Right cardiac atrium (tissue), 5 donors: ENCODE results near the gene NUDT3. TPM values are rescaled to one million over a fixed set of nuclear protein-coding genes. Genes with fewer than 3 reads are reported as not detected.

Experiments used
- ATAC-seq, 2 donors: fragments of 200-7000 bp; cut with Tn5 transposase; one replicate each; pipeline versions ENCODE4 v1.8.0 to v1.9.1; 2020; ENCODE audit warnings: moderate library complexity in 2 of 2, mild to moderate bottlenecking in 1 of 2
- DNase-seq, 3 donors: peaks; one replicate each; pipeline ENCODE4 v3.0.0-alpha.2; 2020
- H3K27ac ChIP-seq: one replicate; pipeline ENCODE4 v1.5.1; 2013; ENCODE audit warnings: mild to moderate bottlenecking, low read length, control low read depth, moderate library complexity
- H3K27me3 ChIP-seq: one replicate; pipeline ENCODE4 v1.6.1; 2013; ENCODE audit not compliant: control insufficient read depth, insufficient read depth
- H3K4me1 ChIP-seq: one replicate; pipeline ENCODE4 v1.6.1; 2013; ENCODE audit warnings: low read length; ENCODE audit not compliant: control insufficient read depth, insufficient read depth
- H3K4me3 ChIP-seq: one replicate; pipeline ENCODE4 v1.5.1; 2013; ENCODE audit warnings: low read length, control low read depth
- H3K9me3 ChIP-seq: one replicate; pipeline ENCODE4 v1.6.1; 2013; ENCODE audit warnings: low read length; ENCODE audit not compliant: control insufficient read depth
- WGBS: extraction: QIAGEN DNeasy Blood & Tissue Kit; methylation state at CpG from one replicate; pipeline ENCODE4 v1.1.7; 2013; 5-methylcytosine and 5-hydroxymethylcytosine counted together
- intact Hi-C, 4 donors: fragments of 100-400 bp; cut with DNase I; formaldehyde crosslinking; loops; one replicate each; pipeline versions ENCODE4 v1.11.0 to v1.14.0; 2022 to 2023
- polyA plus RNA-seq: library from polyadenylated mRNA; stranded (reverse); fragments of 200-250 nt; gene quantifications from one replicate; pipeline ENCODE4 v1.2.3, GENCODE V29; 2013
- total RNA-seq, 4 donors: library from RNA; stranded (reverse); fragmentation: NEBNext Ultra II Directional; extraction: Animal tissue kit (Norgen Biotek cat#: 25700); gene quantifications; one replicate each; pipeline ENCODE4 v1.2.1, GENCODE V29; 2021
- donor health status: healthy with polysubstance abuse.
- donor health status: DM: no; HTN: yes; CAD: no.
- donor health status: DM: no; HTN: no; CAD: no.
- donor health status: DM: no; HTN: yes; CAD: no; lungs with severe emphysema.
- donor health status: DM: yes; HTN: yes; CAD: no.

NUDT3 gene
- total and polyA plus RNA-seq, 5 donors: 22.0 to 67.1 (median 51.5) TPM

- Histone ChIP-seq H3K4me1 (peaks cover 9% of the 10 kb centered on the region), H3K4me3 (no peak overlapping the region), H3K27ac (no peak overlapping the region), H3K27me3 (no peaks in the 10 kb centered on the region), H3K9me3 (no peaks in the 10 kb centered on the region)
- ATAC-seq (peak in 1 of 2 donors; percentile 72), DNase-seq (peak in 1 of 3 donors; percentile 60)
- intact Hi-C loops: no loop called here
Measured at GRCh38 chr6:34342247-34342646, 50.2 kb downstream of the NUDT3 start.

GRCh38 chr6:34341481-34341971, 50.9 kb downstream of the NUDT3 start:
- Histone ChIP-seq H3K27me3 (no peaks in the 10 kb centered on the region), H3K9me3 (no peaks in the 10 kb centered on the region), H3K4me1 (peaks cover 9% of the 10 kb centered on the region), H3K27ac (peak overlapping the region; percentile 65), H3K4me3 (no peak overlapping the region)
- peak; percentile 81 to 82 for ATAC-seq
- DNase-seq: peak in 1 of 3 donors; percentile 67
- WGBS: 32% methylated on average over 8 of the region's 8 CpGs
- intact Hi-C loops: no loop called here

GRCh38 chr6:34340906-34341480, 51.5 kb downstream of the NUDT3 start:
- DNase-seq: no peak
- WGBS: 62% methylated on average over 3 of the region's 3 CpGs
- H3K4me3 ChIP-seq: no peak overlapping the region
- no peaks in the 10 kb centered on the region for H3K9me3 ChIP-seq
- H3K27ac ChIP-seq: peak overlapping the region; percentile 31
- ATAC-seq: no peak
- intact Hi-C loops: no loop called here
- no peaks in the 10 kb centered on the region for H3K27me3 ChIP-seq
- H3K4me1 ChIP-seq: peaks cover 9% of the 10 kb centered on the region

GRCh38 chr6:34340394-34340793, 52.1 kb downstream of the NUDT3 start:
- no peaks in the 10 kb centered on the region for H3K9me3 ChIP-seq
- DNase-seq: no peak
- no peak overlapping the region for H3K4me3 ChIP-seq
- ATAC-seq: no peak
- intact Hi-C loops: no loop called here
- peaks cover 9% of the 10 kb centered on the region for H3K4me1 ChIP-seq
- 90% methylated on average over 3 of the region's 3 CpGs for WGBS
- H3K27me3 ChIP-seq: no peaks in the 10 kb centered on the region
- no peak overlapping the region for H3K27ac ChIP-seq

GRCh38 chr6:34339971-34340370, 52.5 kb downstream of the NUDT3 start:
- 87% methylated on average over 3 of the region's 3 CpGs for WGBS
- H3K27me3 ChIP-seq: no peaks in the 10 kb centered on the region
- DNase-seq: no peak
- no peaks in the 10 kb centered on the region for H3K9me3 ChIP-seq
- H3K4me1 ChIP-seq: peaks cover 9% of the 10 kb centered on the region
- no peak overlapping the region for H3K4me3 ChIP-seq
- H3K27ac ChIP-seq: no peak overlapping the region
- ATAC-seq: no peak
- intact Hi-C loops: loop anchor here in 2 of 4 donors (10.0 kb wide), 2 partner anchors 45 to 55 kb away; partner anchors contain the start of gene NUDT3 (in 1 of the 2)

- no peak overlapping the region for H3K27ac ChIP-seq
- WGBS: 11% methylated on average over 1 of the region's 1 CpG
- ATAC-seq: no peak
Measured at GRCh38 chr6:34339432-34339831, 53.0 kb downstream of the NUDT3 start.

GRCh38 chr6:34338811-34339210, 53.7 kb downstream of the NUDT3 start:
- DNase-seq: no peak
- peaks cover 7% of the 10 kb centered on the region for H3K4me1 ChIP-seq
- H3K27me3 ChIP-seq: no peaks in the 10 kb centered on the region
- H3K4me3 ChIP-seq: no peak overlapping the region
- intact Hi-C loops: loop anchor here in 2 of 4 donors (10.0 kb wide), 2 partner anchors 46 to 56 kb away; partner anchors contain the start of gene NUDT3 (in 1 of the 2)
- H3K9me3 ChIP-seq: no peaks in the 10 kb centered on the region
- no peak for ATAC-seq
- WGBS: 73% methylated on average over 1 of the region's 1 CpG
- H3K27ac ChIP-seq: no peak overlapping the region

More at GRCh38 chr6:34339432-34339831, 53.0 kb downstream of the NUDT3 start:
- Histone ChIP-seq H3K4me1 (peaks cover 9% of the 10 kb centered on the region), H3K27me3 (no peaks in the 10 kb centered on the region), H3K4me3 (no peak overlapping the region), H3K9me3 (no peaks in the 10 kb centered on the region)
- intact Hi-C loops: loop anchor here in 2 of 4 donors (10.0 kb wide), 2 partner anchors 45 to 55 kb away; partner anchors contain the start of gene NUDT3 (in 1 of the 2)
- DNase-seq: no peak

- DNase-seq (no peak), ATAC-seq (no peak)
- 81% methylated on average over 3 of the region's 3 CpGs for whole genome bisulfite sequencing
- Histone ChIP-seq H3K27ac (no peak overlapping the region), H3K4me1 (peaks cover 7% of the 10 kb centered on the region), H3K9me3 (no peaks in the 10 kb centered on the region), H3K27me3 (no peaks in the 10 kb centered on the region), H3K4me3 (no peak overlapping the region)
- intact Hi-C loops: loop anchor here in 2 of 4 donors (10.0 kb wide), 2 partner anchors 46 to 56 kb away; partner anchors contain the start of gene NUDT3 (in 1 of the 2)
Measured at GRCh38 chr6:34338377-34338776, 54.1 kb downstream of the NUDT3 start.

- Histone ChIP-seq H3K4me1 (peaks cover 7% of the 10 kb centered on the region), H3K4me3 (no peak overlapping the region), H3K27ac (no peak overlapping the region), H3K27me3 (no peaks in the 10 kb centered on the region), H3K9me3 (no peaks in the 10 kb centered on the region)
- WGBS: 88% methylated on average over 3 of the region's 3 CpGs
- DNase-seq (no peak), ATAC-seq (no peak)
- intact Hi-C loops: loop anchor here in 2 of 4 donors (10.0 kb wide), 2 partner anchors 50 to 60 kb away; partner anchors contain the start of gene NUDT3 (in 1 of the 2)
Measured at GRCh38 chr6:34334796-34335416, 57.6 kb downstream of the NUDT3 start.

- no peak overlapping the region for H3K27ac ChIP-seq
- intact Hi-C loops: loop anchor here in 2 of 4 donors (10.0 kb wide), 2 partner anchors 51 to 61 kb away; partner anchors contain the start of gene NUDT3 (in 1 of the 2)
- DNase-seq (peak; percentile 54 to 82 (median 78)), ATAC-seq (peak; percentile 88 to 90)
- no peak overlapping the region for H3K4me3 ChIP-seq
- peaks cover 5% of the 10 kb centered on the region for H3K4me1 ChIP-seq
- WGBS: 64% methylated on average over 6 of the region's 6 CpGs
- H3K9me3 ChIP-seq: no peaks in the 10 kb centered on the region
- no peaks in the 10 kb centered on the region for H3K27me3 ChIP-seq
Measured at GRCh38 chr6:34333858-34334257, 58.6 kb downstream of the NUDT3 start.
